K562 (cell line): Measurements from ENCODE around the gene CYSRT1. TPM values are rescaled to one million over a fixed set of nuclear protein-coding genes. Genes with fewer than 3 reads are reported as not detected.
A peak's percentile ranks its signal among the peaks of the same experiment; 100 is the strongest.

Experiments used
- ATF4 ChIP-seq: fragments of 450-650 bp; formaldehyde crosslinking; IDR thresholded peaks from 2 replicates; pipeline ENCODE4 v1.4.0; 2022; ENCODE audit warnings: mild to moderate bottlenecking, moderate library complexity
- BCOR ChIP-seq: fragments of 450-650 bp; IDR thresholded peaks from 2 replicates; pipeline ENCODE4 v1.6.1; 2016
- ID3 ChIP-seq, 2 experiments: fragments of 250-450 bp in 1 of 2; fragments of 450-650 bp in 1 of 2; sonication (Bioruptor Pico) in 1 of 2; IDR thresholded peaks; 2 replicates each; pipeline versions ENCODE4 v1.6.1 to v1.8.0; 2016 to 2021; ENCODE audit warnings: mild to moderate bottlenecking in 2 of 2, moderate library complexity in 2 of 2, missing compliant biosample characterization in 1 of 2, missing genetic modification characterization in 1 of 2
- POLR2AphosphoS2 ChIP-seq: IDR thresholded peaks from 2 replicates; pipeline ENCODE4 v1.6.1; 2012; ENCODE audit warnings: low read length, improper control_type of control experiment
- SIN3A ChIP-seq, 2 experiments: fragments of 150-350 bp in 1 of 2; IDR thresholded peaks; 2 replicates each; pipeline ENCODE4 v1.6.1; 2011 to 2016; ENCODE audit warnings: borderline replicate concordance in 2 of 2, low read depth in 2 of 2, low read length in 2 of 2, mild to moderate bottlenecking in 2 of 2, moderate library complexity in 2 of 2; ENCODE audit not compliant: control insufficient read depth in 1 of 2
- polyA plus RNA-seq, 8 experiments: library from polyadenylated mRNA; depleted of rRNA in 4 of 8; stranded (reverse) in 5 of 8; unstranded in 3 of 8; fragments of >200 nt; fragmentation: Nextera tagmentation in 2 of 8; fragmentation: Illumina TruSeq in 1 of 8; extraction: Ambion mirVana in 2 of 8; extraction: Trizol in 1 of 8; gene quantifications; 2 replicates each; pipeline versions ENCODE4 v1.2.1 to v1.2.3, GENCODE V29; 2011 to 2014; ENCODE audit warnings: inconsistent platforms in 1 of 8, missing spikeins in 1 of 8
- total RNA-seq, 7 experiments: library from RNA; depleted of rRNA in 6 of 7; stranded (reverse); fragments of >200 nt in 6 of 7; fragmentation: Illumina TruSeq in 2 of 7; extraction: Trizol in 2 of 7; gene quantifications; 2 replicates each; pipeline versions ENCODE4 v1.2.1 to v1.2.3, GENCODE V29; 2011 to 2021; ENCODE audit warnings: low replicate concordance in 1 of 7
- TF ChIP-seq, protein P1 (sequence below): sonication (generic); formaldehyde crosslinking; IDR thresholded peaks from 2 replicates; pipeline ENCODE4 v1.8.0; 2022; ENCODE audit warnings: missing genetic modification reagents, mild to moderate bottlenecking, moderate library complexity, borderline replicate concordance
- TF ChIP-seq, protein P2 (sequence below): sonication (generic); formaldehyde crosslinking; IDR thresholded peaks from 2 replicates; pipeline ENCODE4 v1.8.1; 2023; ENCODE audit warnings: missing genetic modification reagents, mild to moderate bottlenecking, borderline replicate concordance
- TF ChIP-seq, protein P3 (sequence below): fragments of 450-650 bp; IDR thresholded peaks from 2 replicates; pipeline ENCODE4 v1.6.1; 2016; ENCODE audit warnings: borderline replicate concordance

Gene CYSRT1
- total and polyA plus RNA-seq, 9 of the 15 experiments (the other 6 are each of a cell fraction or from before 2014, with no cell fraction given) = 0.04 to 1.4 (median 0.42) TPM; not detected in 3

DNA sequence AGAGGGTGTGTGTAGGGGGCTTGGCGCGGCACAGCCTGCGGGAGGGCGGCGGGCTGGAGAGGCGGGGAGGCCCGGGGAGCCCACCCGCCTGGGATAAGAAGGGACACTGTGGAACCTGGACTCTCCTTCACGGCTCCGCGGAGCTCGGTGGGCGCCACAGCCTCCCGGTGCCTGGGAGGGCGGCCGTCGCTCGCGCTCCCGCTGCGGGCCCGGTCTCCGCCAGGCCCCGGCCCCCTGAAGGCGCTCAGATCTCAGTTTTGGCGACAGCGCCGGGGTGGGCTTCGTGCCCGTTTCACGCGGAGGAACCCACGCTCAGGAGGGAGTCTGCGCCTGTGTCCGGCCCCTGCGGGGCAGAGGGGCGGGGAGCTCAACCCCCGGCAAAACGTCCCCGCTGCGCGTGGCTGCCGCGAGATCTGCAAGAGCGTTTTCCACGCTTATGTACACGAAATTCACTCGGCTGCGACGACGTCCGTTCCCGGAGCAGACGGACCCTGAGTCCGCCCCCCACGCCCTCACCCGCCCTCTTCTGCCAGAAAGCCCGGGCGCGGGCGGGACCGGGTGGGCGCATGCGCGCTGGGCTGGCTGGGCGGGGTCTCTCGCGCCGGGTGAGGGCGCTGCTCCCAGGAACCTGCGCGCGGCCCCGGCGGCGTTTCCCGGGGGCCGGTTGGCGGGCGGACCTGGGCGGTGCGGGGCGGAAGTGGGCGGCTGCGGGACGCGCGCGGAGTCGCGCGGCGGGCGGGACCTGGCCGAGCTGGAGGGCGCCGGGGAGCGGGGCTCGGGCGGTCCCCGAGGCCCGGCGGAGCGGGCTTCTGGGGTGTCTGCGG lies 29.9 kb downstream of the CYSRT1 start, which contains the start of gene NELFB (continued):
- TF ChIP-seq, protein P1, sequence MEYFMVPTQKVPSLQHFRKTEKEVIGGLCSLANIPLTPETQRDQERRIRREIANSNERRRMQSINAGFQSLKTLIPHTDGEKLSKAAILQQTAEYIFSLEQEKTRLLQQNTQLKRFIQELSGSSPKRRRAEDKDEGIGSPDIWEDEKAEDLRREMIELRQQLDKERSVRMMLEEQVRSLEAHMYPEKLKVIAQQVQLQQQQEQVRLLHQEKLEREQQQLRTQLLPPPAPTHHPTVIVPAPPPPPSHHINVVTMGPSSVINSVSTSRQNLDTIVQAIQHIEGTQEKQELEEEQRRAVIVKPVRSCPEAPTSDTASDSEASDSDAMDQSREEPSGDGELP (CRISPR knock-in tag) = 0 out of 2 replicates have a peak, but pooled peaks have one; percentile 29
- TF ChIP-seq ID3 (CRISPR knock-in tag; IDR thresholded peaks at IDR 0.05) (no peak), ID3 (tag; IDR thresholded peaks at IDR 0.05) (no peak), SIN3A (IDR thresholded peaks at IDR 0.05; ENCODE audit: borderline replicate concordance in 2 of 2, control insufficient read depth in 1 of 2, low read depth in 2 of 2, low read length in 2 of 2) (peak; percentile 81; a peak in 2 of 4 replicates), ATF4 (no peak), POLR2AphosphoS2 (peak; percentile 53; the same call in 1 of the 2 replicates), BCOR (peak; percentile 4; the same call in 1 of the 2 replicates)
- TF ChIP-seq, protein P2, sequence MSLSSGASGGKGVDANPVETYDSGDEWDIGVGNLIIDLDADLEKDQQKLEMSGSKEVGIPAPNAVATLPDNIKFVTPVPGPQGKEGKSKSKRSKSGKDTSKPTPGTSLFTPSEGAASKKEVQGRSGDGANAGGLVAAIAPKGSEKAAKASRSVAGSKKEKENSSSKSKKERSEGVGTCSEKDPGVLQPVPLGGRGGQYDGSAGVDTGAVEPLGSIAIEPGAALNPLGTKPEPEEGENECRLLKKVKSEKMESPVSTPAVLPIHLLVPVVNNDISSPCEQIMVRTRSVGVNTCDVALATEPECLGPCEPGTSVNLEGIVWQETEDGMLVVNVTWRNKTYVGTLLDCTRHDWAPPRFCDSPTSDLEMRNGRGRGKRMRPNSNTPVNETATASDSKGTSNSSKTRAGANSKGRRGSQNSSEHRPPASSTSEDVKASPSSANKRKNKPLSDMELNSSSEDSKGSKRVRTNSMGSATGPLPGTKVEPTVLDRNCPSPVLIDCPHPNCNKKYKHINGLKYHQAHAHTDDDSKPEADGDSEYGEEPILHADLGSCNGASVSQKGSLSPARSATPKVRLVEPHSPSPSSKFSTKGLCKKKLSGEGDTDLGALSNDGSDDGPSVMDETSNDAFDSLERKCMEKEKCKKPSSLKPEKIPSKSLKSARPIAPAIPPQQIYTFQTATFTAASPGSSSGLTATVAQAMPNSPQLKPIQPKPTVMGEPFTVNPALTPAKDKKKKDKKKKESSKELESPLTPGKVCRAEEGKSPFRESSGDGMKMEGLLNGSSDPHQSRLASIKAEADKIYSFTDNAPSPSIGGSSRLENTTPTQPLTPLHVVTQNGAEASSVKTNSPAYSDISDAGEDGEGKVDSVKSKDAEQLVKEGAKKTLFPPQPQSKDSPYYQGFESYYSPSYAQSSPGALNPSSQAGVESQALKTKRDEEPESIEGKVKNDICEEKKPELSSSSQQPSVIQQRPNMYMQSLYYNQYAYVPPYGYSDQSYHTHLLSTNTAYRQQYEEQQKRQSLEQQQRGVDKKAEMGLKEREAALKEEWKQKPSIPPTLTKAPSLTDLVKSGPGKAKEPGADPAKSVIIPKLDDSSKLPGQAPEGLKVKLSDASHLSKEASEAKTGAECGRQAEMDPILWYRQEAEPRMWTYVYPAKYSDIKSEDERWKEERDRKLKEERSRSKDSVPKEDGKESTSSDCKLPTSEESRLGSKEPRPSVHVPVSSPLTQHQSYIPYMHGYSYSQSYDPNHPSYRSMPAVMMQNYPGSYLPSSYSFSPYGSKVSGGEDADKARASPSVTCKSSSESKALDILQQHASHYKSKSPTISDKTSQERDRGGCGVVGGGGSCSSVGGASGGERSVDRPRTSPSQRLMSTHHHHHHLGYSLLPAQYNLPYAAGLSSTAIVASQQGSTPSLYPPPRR (CRISPR knock-in tag) = no peak
- TF ChIP-seq, protein P3, sequence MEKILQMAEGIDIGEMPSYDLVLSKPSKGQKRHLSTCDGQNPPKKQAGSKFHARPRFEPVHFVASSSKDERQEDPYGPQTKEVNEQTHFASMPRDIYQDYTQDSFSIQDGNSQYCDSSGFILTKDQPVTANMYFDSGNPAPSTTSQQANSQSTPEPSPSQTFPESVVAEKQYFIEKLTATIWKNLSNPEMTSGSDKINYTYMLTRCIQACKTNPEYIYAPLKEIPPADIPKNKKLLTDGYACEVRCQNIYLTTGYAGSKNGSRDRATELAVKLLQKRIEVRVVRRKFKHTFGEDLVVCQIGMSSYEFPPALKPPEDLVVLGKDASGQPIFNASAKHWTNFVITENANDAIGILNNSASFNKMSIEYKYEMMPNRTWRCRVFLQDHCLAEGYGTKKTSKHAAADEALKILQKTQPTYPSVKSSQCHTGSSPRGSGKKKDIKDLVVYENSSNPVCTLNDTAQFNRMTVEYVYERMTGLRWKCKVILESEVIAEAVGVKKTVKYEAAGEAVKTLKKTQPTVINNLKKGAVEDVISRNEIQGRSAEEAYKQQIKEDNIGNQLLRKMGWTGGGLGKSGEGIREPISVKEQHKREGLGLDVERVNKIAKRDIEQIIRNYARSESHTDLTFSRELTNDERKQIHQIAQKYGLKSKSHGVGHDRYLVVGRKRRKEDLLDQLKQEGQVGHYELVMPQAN = peak; percentile 19; the same call in 1 of the 2 replicates
